D721Med (cell line): ENCODE measurements around the gene RPS6KA1.
A peak's percentile ranks its signal among the peaks of the same experiment; 100 is the strongest.

Source experiments
- DNase-seq: peaks from one replicate; pipeline ENCODE4 v3.0.0; 2011; ENCODE audit warnings: low spot score; ENCODE audit not compliant: insufficient read length
- FAIRE-seq: peaks from 2 replicates; lab custom pipeline; 2011; peaks lifted over from hg19 to GRCh38; lab: Jason Lieb, UNC
- TF ChIP-seq, protein P1 (sequence below): IDR thresholded peaks from 2 replicates; pipeline ENCODE4 v1.5.1; 2012; ENCODE audit warnings: mild to moderate bottlenecking, control low read depth; ENCODE audit not compliant: insufficient read depth; ENCODE audit errors: missing control alignments

The RPS6KA1 gene

DNA sequence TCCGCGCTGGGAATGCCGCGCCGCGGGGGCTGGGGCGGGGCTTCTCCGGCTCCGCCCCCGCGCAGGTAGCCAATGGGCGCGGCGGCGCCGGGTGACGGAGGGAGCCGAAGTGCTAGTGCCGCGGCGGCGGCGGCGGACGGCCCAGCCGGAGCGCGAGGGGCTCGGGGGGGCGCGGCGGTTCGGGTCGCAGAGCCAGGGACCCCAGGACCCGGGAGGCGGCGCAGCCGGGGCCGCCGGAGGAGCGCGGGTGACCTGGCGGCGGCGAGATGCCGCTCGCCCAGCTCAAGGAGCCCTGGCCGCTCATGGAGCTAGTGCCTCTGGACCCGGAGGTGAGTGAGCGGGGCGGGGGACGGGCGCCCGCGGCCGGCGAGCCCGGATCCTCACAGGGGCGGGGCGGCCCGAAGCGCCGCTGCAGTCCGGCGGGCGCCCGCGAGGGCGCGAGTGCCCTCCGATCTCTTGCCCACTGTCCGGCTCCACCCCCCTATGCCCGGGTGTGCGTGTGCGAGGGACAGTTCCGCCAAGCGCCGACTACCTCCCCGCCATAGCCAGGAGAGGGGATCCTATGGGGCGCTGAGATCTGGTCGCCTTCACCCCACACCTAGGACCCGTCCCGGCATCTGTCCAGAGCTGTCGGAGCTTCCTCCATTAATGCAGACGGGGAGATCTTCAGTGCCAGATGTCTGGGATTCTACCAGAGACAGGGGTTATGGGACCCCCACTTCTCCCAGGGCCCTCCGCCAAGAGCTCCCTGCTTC lies at the start of gene RPS6KA1:
Gene RPS6KA1, plus strand, starts transcription at position 107 of the 755 bp plus-strand sequence. Its CDS starts 160 bp downstream, at position 267.
- FAIRE-seq: no peak
- TF ChIP-seq, protein P1, sequence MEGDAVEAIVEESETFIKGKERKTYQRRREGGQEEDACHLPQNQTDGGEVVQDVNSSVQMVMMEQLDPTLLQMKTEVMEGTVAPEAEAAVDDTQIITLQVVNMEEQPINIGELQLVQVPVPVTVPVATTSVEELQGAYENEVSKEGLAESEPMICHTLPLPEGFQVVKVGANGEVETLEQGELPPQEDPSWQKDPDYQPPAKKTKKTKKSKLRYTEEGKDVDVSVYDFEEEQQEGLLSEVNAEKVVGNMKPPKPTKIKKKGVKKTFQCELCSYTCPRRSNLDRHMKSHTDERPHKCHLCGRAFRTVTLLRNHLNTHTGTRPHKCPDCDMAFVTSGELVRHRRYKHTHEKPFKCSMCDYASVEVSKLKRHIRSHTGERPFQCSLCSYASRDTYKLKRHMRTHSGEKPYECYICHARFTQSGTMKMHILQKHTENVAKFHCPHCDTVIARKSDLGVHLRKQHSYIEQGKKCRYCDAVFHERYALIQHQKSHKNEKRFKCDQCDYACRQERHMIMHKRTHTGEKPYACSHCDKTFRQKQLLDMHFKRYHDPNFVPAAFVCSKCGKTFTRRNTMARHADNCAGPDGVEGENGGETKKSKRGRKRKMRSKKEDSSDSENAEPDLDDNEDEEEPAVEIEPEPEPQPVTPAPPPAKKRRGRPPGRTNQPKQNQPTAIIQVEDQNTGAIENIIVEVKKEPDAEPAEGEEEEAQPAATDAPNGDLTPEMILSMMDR: no peak
- peak; percentile 71 for DNase-seq

DNA sequence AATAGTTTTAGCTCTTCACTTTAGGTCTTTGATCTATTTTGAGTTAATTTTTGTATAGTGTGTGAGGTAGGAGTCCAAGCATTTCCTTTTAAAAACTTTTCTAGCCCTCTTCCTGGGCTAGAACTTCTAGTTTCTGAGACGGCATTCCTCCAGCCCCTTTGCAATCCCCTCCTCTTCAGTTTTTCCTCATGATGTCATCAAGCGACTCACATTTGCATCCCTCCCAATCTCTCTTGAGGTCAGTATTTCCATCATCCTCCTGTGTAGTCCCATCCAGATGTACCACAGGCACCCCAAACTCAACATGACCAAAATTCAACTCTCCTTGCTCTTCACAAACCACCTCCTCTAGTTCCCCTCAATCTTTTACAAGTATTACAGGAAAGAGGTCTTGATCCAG lies 46.6 kb upstream of the RPS6KA1 start:
- DNase-seq: no peak
- no peak for FAIRE-seq

DNA sequence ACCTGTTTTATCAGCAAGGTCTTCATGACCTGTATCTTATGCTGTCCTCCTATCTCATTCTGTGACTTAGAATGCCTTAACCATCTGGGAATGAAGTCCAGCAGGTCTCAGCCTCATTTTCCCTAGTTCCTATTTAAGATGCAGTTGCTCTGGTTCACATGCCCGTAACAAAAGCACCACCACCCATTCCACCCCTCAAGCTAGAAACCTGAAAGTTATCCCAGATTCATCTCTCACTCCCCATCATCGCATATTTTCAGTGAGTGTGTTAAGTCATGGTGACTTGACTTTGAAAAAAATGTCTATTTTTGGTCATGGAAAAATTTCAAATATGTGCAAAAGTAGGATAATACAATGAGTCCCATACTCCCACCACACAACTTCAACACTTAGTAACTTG lies 45.6 kb upstream of the RPS6KA1 start:
- DNase-seq: no peak
- no peak for FAIRE-seq
- TF ChIP-seq, protein P1: no peak

More for the DNA sequence above, 46.6 kb upstream of the RPS6KA1 start:
- TF ChIP-seq, protein P1: no peak

DNA sequence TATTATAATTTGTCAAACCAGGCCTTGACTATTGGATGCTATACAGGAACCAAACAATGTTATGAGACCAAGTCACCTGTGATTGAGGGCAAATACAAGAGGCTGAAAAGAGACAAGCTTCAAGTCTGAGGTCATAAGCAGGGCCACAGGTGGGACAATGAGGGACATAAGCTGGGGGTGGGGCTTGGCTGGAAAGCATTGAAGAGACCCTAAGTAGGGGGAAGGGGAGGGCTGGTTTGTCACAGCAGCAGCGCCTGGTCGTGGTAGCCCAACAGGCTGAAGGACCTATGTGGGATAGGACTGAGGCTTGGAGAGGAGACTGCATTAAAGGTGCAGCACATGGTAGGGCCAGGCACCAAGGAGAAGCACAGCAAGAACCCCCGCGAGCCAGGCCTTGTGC lies 39.4 kb upstream of the RPS6KA1 start:
- no peak for FAIRE-seq
- no peak for DNase-seq
- TF ChIP-seq, protein P1: no peak

DNA sequence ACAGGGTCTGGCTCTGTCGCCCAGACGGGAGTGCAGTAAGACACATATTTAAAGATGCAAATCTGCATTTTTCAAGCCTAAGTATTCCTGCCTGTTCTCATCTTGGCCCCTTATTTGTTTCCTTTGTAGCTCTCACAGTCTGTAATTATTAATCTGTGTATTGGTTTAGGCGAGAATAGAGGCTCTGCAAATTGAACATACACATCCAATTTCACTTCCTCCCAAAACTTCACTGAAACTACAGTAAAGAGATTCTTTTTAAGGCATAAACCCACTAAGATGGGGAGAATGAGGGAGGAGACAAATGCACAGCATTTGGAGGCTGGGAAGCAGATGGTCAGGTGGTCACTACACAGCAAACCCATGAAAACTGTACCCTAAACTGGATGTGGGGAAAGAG lies 36.3 kb upstream of the RPS6KA1 start:
- DNase-seq (no peak), FAIRE-seq (no peak)
- TF ChIP-seq, protein P1: no peak

DNA sequence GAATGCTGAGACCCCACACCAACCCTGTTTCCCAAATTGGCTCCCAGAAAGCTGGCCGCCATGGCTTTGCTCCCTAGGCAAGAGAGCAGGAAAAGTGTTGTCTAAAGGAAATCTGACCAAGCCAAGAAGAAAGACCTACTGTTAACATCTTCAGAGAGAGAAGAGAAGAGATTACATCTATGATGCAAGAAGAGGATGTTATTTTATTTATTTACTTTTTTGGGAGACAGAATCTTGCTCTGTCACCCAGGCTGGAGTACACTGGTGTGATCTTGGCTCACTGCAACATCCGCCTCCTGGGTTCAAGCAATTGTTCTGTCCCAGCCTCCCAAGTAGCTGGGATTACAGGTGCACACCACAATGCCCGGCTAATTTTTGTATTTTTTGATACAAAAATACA lies 35.6 kb upstream of the RPS6KA1 start:
- TF ChIP-seq, protein P1: no peak
- DNase-seq (no peak), FAIRE-seq (no peak)

DNA sequence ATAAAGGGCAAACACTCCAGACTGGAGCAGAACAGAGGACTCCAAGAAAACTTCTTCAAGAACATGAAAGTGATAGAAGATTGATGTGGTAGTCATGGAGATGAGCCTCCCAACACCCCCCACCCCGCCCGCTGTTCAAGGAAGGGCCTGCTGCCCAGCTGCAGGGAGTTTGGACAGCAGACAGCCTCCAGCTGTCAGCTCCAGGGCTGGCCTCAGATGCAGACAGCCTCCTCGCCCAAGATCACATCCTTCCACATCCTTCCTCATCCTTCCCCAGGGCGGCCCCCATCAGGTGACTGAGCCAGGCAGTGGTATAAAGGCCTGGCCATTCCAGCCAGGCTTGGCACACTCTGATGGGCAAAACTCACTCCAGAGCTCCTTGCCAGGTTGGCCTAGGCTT lies 32.7 kb upstream of the RPS6KA1 start:
- FAIRE-seq (no peak), DNase-seq (no peak)
- TF ChIP-seq, protein P1: no peak
